ENCODE results near the gene TPRN. TPM values are rescaled to one million over a fixed set of nuclear protein-coding genes. Genes with fewer than 3 reads are reported as not detected.

TPRN gene
- total and polyA plus RNA-seq, 2 donors: 2.7 to 6.2 TPM

GRCh38 chr9:137160716-137161557 lies 39.6 kb downstream of the TPRN start:
- no peaks in the 10 kb centered on the region for H3K36me3 ChIP-seq (ENCODE audit: control insufficient read depth in 2 of 2, insufficient read depth in 2 of 2, low read length in 1 of 2)
- DNase-seq (ENCODE audit: low read depth in 6 of 9, low spot score in 9 of 9): no peak
- H3K4me3 ChIP-seq (ENCODE audit: low read length in 2 of 2): no peak overlapping the region
- no peak overlapping the region for H3K27ac ChIP-seq (ENCODE audit: low read depth in 1 of 2, low read length in 1 of 2)
- H3K9me3 ChIP-seq (ENCODE audit: control insufficient read depth in 2 of 2, insufficient read depth in 1 of 2, low read length in 1 of 2): no peaks in the 10 kb centered on the region
- WGBS: 55% methylated on average over 56 of the region's 56 CpGs
- peaks cover 48 to 99% of the 10 kb centered on the region in 2 donors for H3K27me3 ChIP-seq (ENCODE audit: control insufficient read depth in 2 of 2, insufficient read depth in 1 of 2, low read length in 1 of 2)
- H3K4me1 ChIP-seq (ENCODE audit: control insufficient read depth in 2 of 2, insufficient read depth in 2 of 2, low read length in 2 of 2): peaks cover 3 to 13% of the 10 kb centered on the region in 2 donors

DNA sequence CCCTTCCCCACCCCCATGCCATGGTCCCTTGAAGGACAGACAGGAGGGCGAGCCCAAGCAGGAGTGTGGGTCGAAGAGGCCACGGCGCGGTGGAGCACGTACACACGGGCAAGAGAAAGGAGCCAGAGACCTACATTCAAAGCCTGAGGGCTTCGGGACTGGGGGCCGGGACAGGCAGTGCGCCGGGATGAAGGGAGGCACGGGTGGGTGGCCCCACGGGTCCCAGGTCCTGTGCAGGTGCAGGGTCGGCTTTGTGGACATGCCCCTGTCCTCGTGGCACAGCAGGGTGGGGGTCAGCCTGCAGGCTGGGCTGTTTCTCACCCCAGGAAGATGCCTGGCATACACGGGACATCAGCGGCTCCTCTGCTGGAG lies 40.5 kb downstream of the TPRN start:
- Histone ChIP-seq H3K27me3 (ENCODE audit: control insufficient read depth in 2 of 2, insufficient read depth in 1 of 2, low read length in 1 of 2) (peaks cover 48 to 99% of the 10 kb centered on the region in 2 donors), H3K4me3 (ENCODE audit: low read length in 2 of 2) (no peak overlapping the region), H3K4me1 (ENCODE audit: control insufficient read depth in 2 of 2, insufficient read depth in 2 of 2, low read length in 2 of 2) (peaks cover 3 to 13% of the 10 kb centered on the region in 2 donors), H3K9me3 (ENCODE audit: control insufficient read depth in 2 of 2, insufficient read depth in 1 of 2, low read length in 1 of 2) (no peaks in the 10 kb centered on the region), H3K36me3 (ENCODE audit: control insufficient read depth in 2 of 2, insufficient read depth in 2 of 2, low read length in 1 of 2) (no peaks in the 10 kb centered on the region), H3K27ac (ENCODE audit: low read depth in 1 of 2, low read length in 1 of 2) (no peak overlapping the region)
- WGBS: 85% methylated on average over 17 of the region's 17 CpGs
- no peak for DNase-seq (ENCODE audit: low read depth in 6 of 9, low spot score in 9 of 9)

GRCh38 chr9:137159105-137160053 lies 41.2 kb downstream of the TPRN start:
- Histone ChIP-seq H3K36me3 (ENCODE audit: control insufficient read depth in 2 of 2, insufficient read depth in 2 of 2, low read length in 1 of 2) (no peaks in the 10 kb centered on the region), H3K27ac (ENCODE audit: low read depth in 1 of 2, low read length in 1 of 2) (no peak overlapping the region), H3K4me1 (ENCODE audit: control insufficient read depth in 2 of 2, insufficient read depth in 2 of 2, low read length in 2 of 2) (peaks cover 3 to 13% of the 10 kb centered on the region in 2 donors), H3K4me3 (ENCODE audit: low read length in 2 of 2) (no peak overlapping the region), H3K27me3 (ENCODE audit: control insufficient read depth in 2 of 2, insufficient read depth in 1 of 2, low read length in 1 of 2) (peaks cover 46 to 99% of the 10 kb centered on the region in 2 donors), H3K9me3 (ENCODE audit: control insufficient read depth in 2 of 2, insufficient read depth in 1 of 2, low read length in 1 of 2) (no peaks in the 10 kb centered on the region)
- 52% methylated on average over 14 of the region's 14 CpGs for WGBS
- DNase-seq (ENCODE audit: low read depth in 6 of 9, low spot score in 9 of 9): no peak

- H3K27me3 ChIP-seq (ENCODE audit: control insufficient read depth in 2 of 2, insufficient read depth in 1 of 2, low read length in 1 of 2): peaks cover 41 to 92% of the 10 kb centered on the region in 2 donors
Measured at GRCh38 chr9:137158625-137159024, 41.9 kb downstream of the TPRN start.

DNA sequence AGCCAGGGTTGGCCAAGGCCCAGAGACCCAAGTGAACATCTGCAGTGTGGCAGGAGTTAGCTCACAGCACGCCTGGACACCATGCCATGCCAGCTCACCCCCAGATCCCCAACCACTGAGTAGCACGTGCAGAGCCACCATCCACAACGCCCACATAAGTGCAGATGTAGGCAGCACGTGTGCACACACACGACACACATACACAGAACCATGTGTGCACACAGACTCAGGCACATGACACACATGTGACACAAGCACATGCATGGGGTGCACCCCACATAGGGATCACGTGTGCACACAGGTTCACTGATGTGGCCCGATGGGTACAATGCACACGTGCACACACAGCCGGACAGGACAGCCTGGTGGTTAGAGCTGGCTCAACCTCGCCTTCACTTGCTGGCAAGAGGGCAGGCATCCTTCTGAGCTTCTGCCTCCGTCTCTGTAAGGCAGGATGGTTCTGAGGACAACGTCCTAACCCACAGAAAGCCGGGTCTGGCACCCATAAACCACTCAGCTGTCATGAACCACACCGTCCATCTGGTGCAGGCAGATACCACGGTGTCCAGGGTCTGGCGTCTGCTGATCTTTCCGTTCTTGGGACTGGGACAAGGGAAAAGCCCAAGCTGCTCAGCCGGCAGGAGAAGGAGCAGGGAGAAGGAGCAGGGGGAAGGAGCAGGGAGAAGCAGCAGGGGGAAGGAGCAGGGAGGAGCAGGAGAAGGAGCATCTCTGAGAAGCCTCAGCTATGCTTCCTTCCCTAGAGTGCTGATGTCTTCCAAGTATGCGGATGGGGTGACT lies 42.7 kb downstream of the TPRN start:
- Histone ChIP-seq H3K27ac (ENCODE audit: low read depth in 1 of 2, low read length in 1 of 2) (no peak overlapping the region), H3K4me1 (ENCODE audit: control insufficient read depth in 2 of 2, insufficient read depth in 2 of 2, low read length in 2 of 2) (peaks cover 3 to 6% of the 10 kb centered on the region in 2 donors), H3K9me3 (ENCODE audit: control insufficient read depth in 2 of 2, insufficient read depth in 1 of 2, low read length in 1 of 2) (no peaks in the 10 kb centered on the region), H3K36me3 (ENCODE audit: control insufficient read depth in 2 of 2, insufficient read depth in 2 of 2, low read length in 1 of 2) (no peaks in the 10 kb centered on the region), H3K4me3 (ENCODE audit: low read length in 2 of 2) (no peak overlapping the region), H3K27me3 (ENCODE audit: control insufficient read depth in 2 of 2, insufficient read depth in 1 of 2, low read length in 1 of 2) (peaks cover 39 to 84% of the 10 kb centered on the region in 2 donors)
- DNase-seq (ENCODE audit: low read depth in 6 of 9, low spot score in 9 of 9): no peak
- WGBS: 70% methylated on average over 19 of the region's 19 CpGs

More at GRCh38 chr9:137158625-137159024, 41.9 kb downstream of the TPRN start:
- Histone ChIP-seq H3K4me1 (ENCODE audit: control insufficient read depth in 2 of 2, insufficient read depth in 2 of 2, low read length in 2 of 2) (peaks cover 3 to 13% of the 10 kb centered on the region in 2 donors), H3K4me3 (ENCODE audit: low read length in 2 of 2) (no peak overlapping the region), H3K27ac (ENCODE audit: low read depth in 1 of 2, low read length in 1 of 2) (no peak overlapping the region), H3K9me3 (ENCODE audit: control insufficient read depth in 2 of 2, insufficient read depth in 1 of 2, low read length in 1 of 2) (no peaks in the 10 kb centered on the region), H3K36me3 (ENCODE audit: control insufficient read depth in 2 of 2, insufficient read depth in 2 of 2, low read length in 1 of 2) (no peaks in the 10 kb centered on the region)
- no peak for DNase-seq (ENCODE audit: low read depth in 6 of 9, low spot score in 9 of 9)
- WGBS: 18% methylated on average over 4 of the region's 4 CpGs

DNA sequence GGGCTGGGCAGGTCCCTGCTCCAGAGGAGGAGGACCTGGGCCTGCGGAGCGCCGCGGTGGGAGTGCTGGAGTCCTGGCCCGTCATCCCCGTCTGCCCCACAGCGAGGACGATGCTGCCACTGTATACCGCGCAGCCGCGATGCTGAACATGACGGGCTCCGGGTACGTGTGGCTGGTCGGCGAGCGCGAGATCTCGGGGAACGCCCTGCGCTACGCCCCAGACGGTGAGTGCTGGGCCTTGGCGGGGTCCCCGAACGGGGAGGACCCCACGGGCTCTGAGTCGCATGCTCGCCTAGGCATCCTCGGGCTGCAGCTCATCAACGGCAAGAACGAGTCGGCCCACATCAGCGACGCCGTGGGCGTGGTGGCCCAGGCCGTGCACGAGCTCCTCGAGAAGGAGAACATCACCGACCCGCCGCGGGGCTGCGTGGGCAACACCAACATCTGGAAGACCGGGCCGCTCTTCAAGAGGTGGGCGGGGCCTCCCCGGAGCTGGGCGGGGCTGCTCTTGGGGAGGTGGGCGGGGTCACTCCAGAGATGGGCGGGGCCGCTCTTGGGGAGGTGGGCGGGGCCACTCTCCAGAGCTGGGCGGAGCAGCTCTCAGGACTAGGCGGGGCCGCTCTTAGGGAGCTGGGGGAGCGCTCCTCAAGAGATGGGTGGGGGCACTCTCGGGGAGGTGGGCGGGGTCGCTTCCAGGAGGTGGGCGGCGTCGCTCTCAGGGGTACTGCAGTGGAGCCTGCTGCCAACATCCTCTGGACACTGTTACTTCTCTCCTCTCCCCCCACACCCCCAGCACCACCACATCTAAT lies 43.8 kb downstream of the TPRN start:
- H3K27me3 ChIP-seq (ENCODE audit: control insufficient read depth in 2 of 2, insufficient read depth in 1 of 2, low read length in 1 of 2): peaks cover 30 to 75% of the 10 kb centered on the region in 2 donors
- H3K9me3 ChIP-seq (ENCODE audit: control insufficient read depth in 2 of 2, insufficient read depth in 1 of 2, low read length in 1 of 2): peaks cover 0 to 3% of the 10 kb centered on the region in 2 donors
- DNase-seq (ENCODE audit: low read depth in 6 of 9, low spot score in 9 of 9): peak in 1 of 9 donors; percentile 33
- H3K4me3 ChIP-seq (ENCODE audit: low read length in 2 of 2): peak overlapping the region in 1 of 2 donors; percentile 26
- H3K36me3 ChIP-seq (ENCODE audit: control insufficient read depth in 2 of 2, insufficient read depth in 2 of 2, low read length in 1 of 2): no peaks in the 10 kb centered on the region
- H3K27ac ChIP-seq (ENCODE audit: low read depth in 1 of 2, low read length in 1 of 2): no peak overlapping the region
- H3K4me1 ChIP-seq (ENCODE audit: control insufficient read depth in 2 of 2, insufficient read depth in 2 of 2, low read length in 2 of 2): peaks cover 2 to 3% of the 10 kb centered on the region in 2 donors
- 5% methylated on average over 65 of the region's 65 CpGs for WGBS

GRCh38 chr9:137152844-137153405 lies 47.6 kb downstream of the TPRN start:
- no peaks in the 10 kb centered on the region for H3K36me3 ChIP-seq (ENCODE audit: control insufficient read depth in 2 of 2, insufficient read depth in 2 of 2, low read length in 1 of 2)

More at GRCh38 chr9:137152844-137153405, 47.6 kb downstream of the TPRN start:
- H3K4me3 ChIP-seq (ENCODE audit: low read length in 2 of 2): no peak overlapping the region
- no peak for DNase-seq (ENCODE audit: low read depth in 6 of 9, low spot score in 9 of 9)
- peaks cover 2 to 3% of the 10 kb centered on the region in 2 donors for H3K4me1 ChIP-seq (ENCODE audit: control insufficient read depth in 2 of 2, insufficient read depth in 2 of 2, low read length in 2 of 2)
- H3K9me3 ChIP-seq (ENCODE audit: control insufficient read depth in 2 of 2, insufficient read depth in 1 of 2, low read length in 1 of 2): peaks cover 0 to 22% of the 10 kb centered on the region in 2 donors
- WGBS: 94% methylated on average over 7 of the region's 7 CpGs
- H3K27me3 ChIP-seq (ENCODE audit: control insufficient read depth in 2 of 2, insufficient read depth in 1 of 2, low read length in 1 of 2): peaks cover 17 to 58% of the 10 kb centered on the region in 2 donors
- no peak overlapping the region for H3K27ac ChIP-seq (ENCODE audit: low read depth in 1 of 2, low read length in 1 of 2)

Data from thymus (tissue), 11 donors.